Gastrocnemius medialis (tissue), 4 donors: ENCODE results near the gene SRGAP2B. TPM values are rescaled to one million over a fixed set of nuclear protein-coding genes. Genes with fewer than 3 reads are reported as not detected.
"Not testable (repeated sequence)": the region's sequence is repeated elsewhere in the genome, so short reads cannot be mapped to it uniquely, and the experiment has no call there.

ENCODE experiments used
- ATAC-seq, 2 donors: fragments of 150-250 bp; one replicate each; pipeline ENCODE4 v1.9.1; 2016
- DNase-seq, 2 donors: peaks; one replicate each; pipeline ENCODE4 v3.0.0-alpha.2; 2019
- H3K27ac ChIP-seq, 4 donors: fragments of 200-600 bp; sonication (generic); 1 replicate in 1 of 4; 2 replicates in 3 of 4; pipeline ENCODE4 v1.5.1; 2016 to 2018; ENCODE audit warnings: mild to moderate bottlenecking in 2 of 4, moderate library complexity in 1 of 4
- H3K27me3 ChIP-seq, 3 donors: fragments of 200-600 bp; sonication (generic) in 2 of 3; 1 replicate in 1 of 3; 2 replicates in 2 of 3; pipeline versions ENCODE4 v1.5.1 to v1.6.0; 2016 to 2019; ENCODE audit warnings: mild to moderate bottlenecking in 1 of 3, moderate library complexity in 1 of 3
- H3K36me3 ChIP-seq, 2 donors: fragments of 200-600 bp; sonication (generic) in 1 of 2; one replicate each; pipeline ENCODE4 v1.5.1; 2017 to 2018
- H3K4me1 ChIP-seq, 2 donors: fragments of 200-600 bp; sonication (generic) in 1 of 2; one replicate each; pipeline ENCODE4 v1.5.1; 2016 to 2017; ENCODE audit warnings: mild to moderate bottlenecking in 2 of 2
- H3K4me3 ChIP-seq, 4 donors: fragments of 200-600 bp; sonication (generic) in 3 of 4; 1 replicate in 1 of 4; 2 replicates in 3 of 4; pipeline ENCODE4 v1.5.1; 2016 to 2019; ENCODE audit warnings: mild to moderate bottlenecking in 2 of 4
- H3K9me3 ChIP-seq, 3 donors: fragments of 200-600 bp; sonication (generic) in 2 of 3; 1 replicate in 1 of 3; 2 replicates in 2 of 3; pipeline ENCODE4 v1.5.1; 2016 to 2019
- in situ Hi-C, 4 donors: fragments of 200-750 bp; cut with MboI; loops; one replicate each; pipeline versions ENCODE4 v1.15.0 to v1.8.0; 2017; ENCODE audit warnings: low sequenced_read_pairs in 4 of 4
- intact Hi-C: fragments of 100-400 bp; cut with DNase I; formaldehyde crosslinking; loops from one replicate; pipeline ENCODE4 v1.15.1; 2023; ENCODE audit warnings: low total_unique reads
- total RNA-seq, 4 donors: library from RNA; depleted of rRNA; stranded (reverse); fragments of >200 nt; gene quantifications; one replicate each; pipeline versions ENCODE4 v1.1.0 to v1.2.3, GENCODE V29; 2016

The SRGAP2B gene
- total RNA-seq, 4 donors from 2014 or later, result 1.4 to 10.5 (median 3.3) TPM

DNA sequence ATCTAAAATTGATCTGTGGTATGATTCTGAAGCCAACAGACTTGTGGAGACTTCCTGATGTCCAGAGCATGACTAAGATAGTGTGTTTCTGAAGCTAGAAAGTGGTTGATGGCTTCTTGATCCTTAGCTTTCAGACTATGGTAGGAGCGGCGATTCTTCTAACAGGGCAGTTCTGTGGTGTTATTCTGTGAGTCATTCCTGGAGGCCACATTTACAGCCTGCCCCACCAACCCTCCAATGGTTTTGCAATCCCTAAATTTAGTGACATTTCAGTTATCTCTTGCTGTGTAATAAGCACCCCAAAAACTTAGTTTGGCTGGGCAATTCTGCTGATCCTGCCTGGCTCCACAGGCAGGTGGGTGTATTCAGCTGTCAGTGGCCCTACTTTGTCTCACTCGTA lies 24.7 kb upstream of the SRGAP2B start:
- in situ Hi-C loops, intact Hi-C loops, DNase-seq, H3K9me3 ChIP-seq, H3K27me3 ChIP-seq, H3K36me3 ChIP-seq, H3K27ac ChIP-seq, H3K4me3 ChIP-seq, H3K4me1 ChIP-seq, ATAC-seq: not testable (repeated sequence)

DNA sequence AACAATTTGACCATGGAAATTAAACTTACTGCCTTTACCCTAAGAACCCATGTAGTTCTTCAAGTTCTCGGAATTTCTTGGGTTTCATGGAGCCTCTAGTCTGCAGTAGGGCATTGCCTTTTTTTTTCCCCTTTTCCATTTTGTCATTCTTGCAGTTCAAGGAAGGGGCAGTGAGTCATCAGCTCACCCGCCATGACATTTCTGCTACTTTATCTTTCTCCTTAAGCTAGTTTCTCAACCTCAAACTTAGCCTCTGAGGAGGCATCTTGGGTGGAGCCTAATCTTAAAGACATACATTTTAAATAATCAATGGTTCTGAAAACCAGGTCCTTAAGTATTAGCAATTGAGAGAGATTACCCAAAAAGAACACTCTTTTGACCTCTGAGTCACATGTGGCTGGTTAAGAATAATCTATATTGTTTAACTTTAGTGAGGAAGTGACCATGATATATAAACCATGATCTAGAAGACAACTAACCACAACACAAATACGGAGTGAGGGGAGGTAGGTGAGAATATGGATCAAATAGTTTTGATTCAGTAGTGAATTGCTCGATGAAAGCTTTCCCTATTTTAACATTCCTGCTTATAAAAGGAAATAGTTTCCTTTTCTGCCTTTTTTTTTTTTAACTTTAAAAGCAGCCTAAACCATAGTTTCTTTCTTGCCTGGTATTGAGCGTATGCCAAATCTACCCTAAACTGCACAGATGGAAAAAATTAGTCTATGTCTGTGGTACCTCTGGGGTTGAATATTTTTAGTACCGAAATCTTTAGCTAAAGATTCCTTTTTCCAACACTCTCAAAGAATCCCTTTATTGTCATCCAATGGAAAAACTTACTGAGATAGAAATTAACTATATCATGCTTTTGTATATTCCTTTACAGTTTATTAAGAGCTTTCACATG lies 20.7 kb upstream of the SRGAP2B start:
- H3K9me3 ChIP-seq, in situ Hi-C loops, H3K27me3 ChIP-seq, intact Hi-C loops, DNase-seq, H3K27ac ChIP-seq, H3K4me1 ChIP-seq, H3K36me3 ChIP-seq, ATAC-seq, H3K4me3 ChIP-seq: not testable (repeated sequence)

DNA sequence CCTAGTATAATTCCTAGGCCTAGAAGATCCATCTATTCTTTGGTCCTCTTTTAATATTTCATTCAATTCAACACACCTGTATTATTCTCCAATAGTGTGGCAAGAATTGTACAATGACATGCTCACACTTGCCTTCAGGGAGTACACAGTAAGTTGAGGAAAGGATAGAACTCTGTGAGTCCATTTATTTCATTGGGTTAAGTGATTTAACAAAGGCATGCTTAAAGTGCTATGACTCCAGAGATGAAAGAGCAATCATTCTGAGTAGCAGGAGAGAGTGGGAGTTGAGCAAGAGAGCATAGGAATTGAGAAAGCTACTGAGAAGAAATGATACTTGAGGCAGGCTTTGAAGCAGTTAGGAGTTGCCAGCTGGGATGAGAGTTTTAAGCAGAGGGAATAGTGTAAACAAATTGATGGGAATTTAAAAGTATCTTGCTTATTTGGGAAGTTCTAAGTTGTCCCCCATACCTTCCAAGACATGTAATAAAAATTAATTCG lies 19.5 kb upstream of the SRGAP2B start:
- H3K9me3 ChIP-seq, H3K4me3 ChIP-seq, intact Hi-C loops, in situ Hi-C loops, H3K4me1 ChIP-seq, ATAC-seq, H3K36me3 ChIP-seq, H3K27ac ChIP-seq, H3K27me3 ChIP-seq, DNase-seq: not testable (repeated sequence)

DNA sequence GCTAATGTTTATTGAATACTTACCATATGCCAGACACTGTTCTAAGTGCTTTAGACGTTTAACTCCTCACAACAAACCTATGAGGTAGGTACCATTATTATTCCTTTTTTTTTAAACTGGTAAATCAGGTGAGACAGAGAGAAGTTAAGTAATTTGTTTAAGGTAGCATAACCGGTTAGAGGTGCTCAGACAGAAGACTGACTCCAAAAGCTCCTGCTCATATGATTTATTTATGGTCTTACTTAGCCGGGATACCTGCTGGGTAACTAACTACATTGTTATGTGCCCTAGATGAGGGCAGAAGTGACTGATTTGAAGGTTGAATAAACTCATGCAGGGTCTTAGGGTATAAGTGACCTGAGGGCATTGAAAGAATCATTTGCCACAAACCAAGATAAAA lies 17.6 kb upstream of the SRGAP2B start:
- H3K27me3 ChIP-seq, H3K4me1 ChIP-seq, DNase-seq, intact Hi-C loops, H3K36me3 ChIP-seq, ATAC-seq, H3K27ac ChIP-seq, H3K4me3 ChIP-seq, H3K9me3 ChIP-seq, in situ Hi-C loops: not testable (repeated sequence)

DNA sequence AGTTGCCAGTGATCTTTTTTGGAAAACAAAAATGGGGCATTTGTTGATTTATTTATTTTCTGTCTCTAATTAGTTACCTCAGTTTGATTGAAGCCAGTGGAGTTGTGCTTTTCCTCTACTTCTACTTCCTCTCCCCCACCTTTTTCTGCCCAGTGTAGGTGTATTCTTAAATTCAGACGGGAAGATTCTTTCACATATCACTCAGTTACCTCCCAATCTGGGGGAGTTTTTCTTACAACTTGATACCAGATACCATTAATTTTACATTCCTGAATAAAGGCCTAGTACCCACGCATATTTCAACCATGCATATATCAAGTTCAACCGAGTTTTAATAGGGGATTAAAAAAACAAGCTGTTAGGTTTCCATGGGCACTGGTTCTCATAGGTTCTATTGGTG lies 16.5 kb upstream of the SRGAP2B start:
- H3K9me3 ChIP-seq, in situ Hi-C loops, H3K36me3 ChIP-seq, ATAC-seq, intact Hi-C loops, H3K27me3 ChIP-seq, H3K4me3 ChIP-seq, DNase-seq, H3K4me1 ChIP-seq, H3K27ac ChIP-seq: not testable (repeated sequence)

DNA sequence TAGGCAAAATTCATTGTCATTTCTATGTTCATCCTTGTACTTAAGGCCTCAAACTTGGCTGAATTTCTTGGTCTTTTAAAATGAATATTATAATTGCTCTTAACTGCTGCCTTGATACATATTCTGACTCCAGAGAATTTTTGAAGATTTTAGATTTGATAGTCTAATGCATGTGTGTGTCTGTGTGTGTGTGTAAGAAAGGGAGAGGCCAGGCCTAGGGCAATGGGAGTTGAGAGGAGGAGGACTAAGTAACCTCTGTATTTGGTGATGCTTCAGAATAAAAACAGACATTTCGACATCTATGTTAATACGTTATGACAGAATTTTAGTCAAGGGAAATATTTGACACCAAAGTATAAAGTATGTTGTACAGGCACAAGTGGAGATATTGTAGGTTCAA lies 8.2 kb upstream of the SRGAP2B start:
- H3K9me3 ChIP-seq, intact Hi-C loops, H3K27me3 ChIP-seq, H3K4me1 ChIP-seq, DNase-seq, ATAC-seq, H3K27ac ChIP-seq, H3K36me3 ChIP-seq, in situ Hi-C loops, H3K4me3 ChIP-seq: not testable (repeated sequence)

DNA sequence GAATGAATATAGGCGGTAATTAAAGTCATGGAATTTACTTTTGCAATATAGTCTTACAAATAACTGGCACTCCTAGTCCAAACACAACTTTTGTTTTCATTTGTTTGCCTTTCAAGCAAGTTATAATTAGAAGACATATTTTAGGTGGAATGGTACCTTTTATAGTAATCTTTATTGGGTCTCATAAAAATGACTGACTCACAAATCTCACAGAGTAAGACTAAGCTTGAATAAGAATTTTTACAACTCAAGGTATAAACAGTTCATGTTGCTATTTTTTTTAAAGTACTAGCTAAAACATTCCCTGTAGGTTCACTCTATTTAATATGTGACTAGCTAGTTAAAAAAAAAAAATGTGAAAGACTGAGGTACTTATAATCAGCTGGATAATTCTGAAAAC lies 6.6 kb upstream of the SRGAP2B start:
- H3K27ac ChIP-seq, H3K36me3 ChIP-seq, DNase-seq, H3K4me1 ChIP-seq, ATAC-seq, intact Hi-C loops, in situ Hi-C loops, H3K27me3 ChIP-seq, H3K4me3 ChIP-seq, H3K9me3 ChIP-seq: not testable (repeated sequence)

DNA sequence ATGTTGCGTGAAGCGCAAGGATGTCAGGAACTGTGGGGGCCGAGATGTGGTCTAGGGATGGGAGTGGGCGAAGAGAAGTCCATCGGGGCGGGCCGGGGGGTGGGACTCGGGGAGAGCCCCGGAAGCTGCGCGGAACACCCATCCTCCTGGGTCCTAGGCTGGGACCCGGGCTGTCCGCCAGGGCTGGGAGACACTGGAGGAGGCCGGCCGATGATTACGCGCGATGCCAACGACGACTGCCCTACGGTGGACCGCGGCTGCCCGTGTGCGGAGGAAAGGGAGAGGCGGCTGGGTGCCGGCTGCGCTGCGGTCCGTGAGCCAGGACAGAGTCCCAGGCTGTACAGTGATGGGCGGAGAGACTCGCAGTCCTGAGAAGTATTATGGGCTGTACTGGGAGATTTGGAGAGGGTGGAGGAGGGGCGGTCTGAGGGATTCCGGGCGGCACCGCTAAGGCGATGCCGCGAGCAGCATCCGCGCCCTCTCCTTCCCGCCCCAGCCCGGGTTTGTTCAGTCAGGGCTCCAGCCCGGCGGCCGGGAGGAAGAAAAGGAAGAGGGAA lies 395 bp downstream of the SRGAP2B start:
- H3K27ac ChIP-seq, H3K27me3 ChIP-seq, H3K36me3 ChIP-seq, H3K9me3 ChIP-seq, intact Hi-C loops, in situ Hi-C loops, H3K4me1 ChIP-seq: not testable (repeated sequence)
- ATAC-seq, result peak in 1 of 2 donors; percentile 9
- peak in 1 of 2 donors; percentile 0 for DNase-seq
- peak overlapping the region in 2 of 4 donors; percentile 40 to 55 for H3K4me3 ChIP-seq

DNA sequence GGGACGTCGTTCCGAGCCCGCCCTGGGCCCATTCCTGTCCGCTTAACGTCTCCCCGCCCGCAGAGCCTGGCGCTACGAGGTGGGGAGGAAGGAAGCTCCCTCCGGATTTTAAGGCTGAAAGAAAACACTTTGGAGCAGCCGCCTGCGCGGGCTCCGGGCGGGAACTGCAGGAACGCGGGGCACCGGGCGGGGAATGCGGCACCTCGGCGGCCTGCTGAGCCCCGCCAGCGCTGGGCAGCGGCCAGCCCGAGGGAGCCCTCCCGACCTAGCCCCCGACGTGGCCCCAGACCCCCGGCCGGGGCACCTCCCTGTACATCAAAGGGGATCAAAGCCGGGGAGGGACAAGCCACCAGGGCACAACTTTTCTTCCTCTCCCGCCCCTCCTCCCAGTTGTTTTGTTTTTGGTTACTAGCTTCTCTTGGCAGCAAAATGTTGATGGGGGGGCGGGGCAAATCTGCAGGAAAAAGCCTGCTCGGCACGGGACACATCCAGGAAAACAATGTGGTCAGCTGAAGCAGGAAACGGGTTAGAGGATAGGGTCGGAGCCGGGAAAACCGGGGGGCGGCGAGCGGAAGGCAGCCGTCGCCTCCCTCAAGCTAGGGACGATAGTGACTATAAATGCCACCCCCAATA lies 1.5 kb downstream of the SRGAP2B start:
- H3K27ac ChIP-seq, result peak overlapping the region in 1 of 4 donors; percentile 41
- H3K4me3 ChIP-seq, result peak overlapping the region in 3 of 4 donors; percentile 32 to 43 (median 41)
- H3K9me3 ChIP-seq, intact Hi-C loops, H3K36me3 ChIP-seq, ATAC-seq, H3K4me1 ChIP-seq, in situ Hi-C loops, H3K27me3 ChIP-seq: not testable (repeated sequence)
- DNase-seq, result peak in 1 of 2 donors; percentile 55

DNA sequence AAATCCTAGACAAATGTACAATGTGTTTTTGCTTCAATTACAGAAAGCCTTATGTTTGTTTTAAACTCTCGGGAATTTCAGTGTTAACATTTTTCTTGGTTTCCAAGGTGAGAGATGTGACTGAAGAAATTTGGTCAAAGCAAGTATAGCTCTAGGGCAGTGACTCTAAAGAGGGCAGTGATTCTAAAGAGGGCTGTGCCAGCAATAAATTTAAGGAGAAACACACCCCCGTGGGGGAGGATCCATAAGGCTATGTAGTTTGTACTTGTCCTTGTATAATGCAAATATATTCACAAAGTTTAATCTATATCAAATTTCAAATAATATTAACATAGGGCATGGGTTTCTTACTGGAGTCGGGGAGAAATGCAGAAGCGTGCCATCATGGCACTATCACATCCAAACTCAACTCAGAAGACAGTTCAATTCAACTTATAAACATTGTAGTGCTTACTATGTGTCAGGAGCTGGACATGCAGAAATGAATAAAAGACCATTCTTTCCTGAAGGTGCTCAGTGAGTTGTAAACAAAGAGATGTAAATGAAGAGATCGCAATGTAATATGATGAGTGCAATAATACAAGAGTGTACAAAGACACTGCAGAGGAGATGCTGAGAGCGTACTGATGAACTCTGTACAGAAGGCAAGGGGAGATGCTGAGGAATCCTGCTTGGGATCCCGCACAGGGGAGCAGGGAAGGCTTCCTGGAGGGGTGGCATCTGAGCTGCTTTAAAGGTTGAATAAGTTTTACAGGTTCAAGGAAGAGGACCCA lies 12.5 kb downstream of the SRGAP2B start:
- H3K4me1 ChIP-seq, in situ Hi-C loops, H3K27me3 ChIP-seq, H3K36me3 ChIP-seq, intact Hi-C loops, DNase-seq, H3K4me3 ChIP-seq, H3K27ac ChIP-seq, ATAC-seq, H3K9me3 ChIP-seq: not testable (repeated sequence)

DNA sequence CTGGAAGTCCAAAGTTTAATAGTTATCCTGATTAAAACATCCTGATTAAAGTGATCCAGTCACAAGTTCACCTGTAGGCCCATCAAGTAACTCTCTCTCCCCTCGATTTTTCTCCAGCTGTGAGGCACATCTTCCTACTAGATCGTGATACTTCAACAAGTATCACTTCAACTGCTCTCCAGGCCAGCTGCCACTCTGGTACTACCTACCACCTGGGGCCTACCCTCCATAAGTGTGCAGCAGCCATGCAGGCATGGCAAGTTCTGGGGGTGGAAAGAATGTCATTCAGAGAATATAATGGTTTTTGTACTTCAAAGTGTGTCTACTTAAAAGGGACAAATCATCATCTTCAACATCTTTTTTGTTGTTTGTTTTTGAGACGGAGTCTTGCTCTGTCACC lies 14.9 kb downstream of the SRGAP2B start:
- H3K27me3 ChIP-seq, DNase-seq, ATAC-seq, H3K9me3 ChIP-seq, H3K4me1 ChIP-seq, intact Hi-C loops, H3K36me3 ChIP-seq, H3K4me3 ChIP-seq, H3K27ac ChIP-seq, in situ Hi-C loops: not testable (repeated sequence)
